Nephron (organoid): ENCODE results near the gene ATAD5.
"Not testable (repeated sequence)": the region's sequence is repeated elsewhere in the genome, so short reads cannot be mapped to it uniquely, and the experiment has no call there.

ENCODE experiments used
- H3K27ac Mint-ChIP-seq, 3 experiments: 2 replicates each; pipeline ENCODE4 v1.8.0; 2020; ENCODE audit warnings: mixed read lengths in 3 of 3, mild to moderate bottlenecking in 2 of 3, moderate library complexity in 1 of 3
- H3K27me3 Mint-ChIP-seq: 2 replicates; pipeline ENCODE4 v1.8.0; 2021; ENCODE audit warnings: low read depth, mild to moderate bottlenecking, moderate library complexity, mixed read lengths
- H3K36me3 Mint-ChIP-seq: 2 replicates; pipeline ENCODE4 v1.8.0; 2020; ENCODE audit warnings: low read depth, mixed read lengths
- H3K4me1 Mint-ChIP-seq: 2 replicates; pipeline ENCODE4 v1.8.0; 2020; ENCODE audit warnings: mixed read lengths
- H3K4me3 Mint-ChIP-seq, 3 experiments: 2 replicates each; pipeline ENCODE4 v1.8.0; 2020; ENCODE audit warnings: mild to moderate bottlenecking in 3 of 3, mixed read lengths in 3 of 3, moderate library complexity in 2 of 3
- H3K9me3 Mint-ChIP-seq: 2 replicates; pipeline ENCODE4 v1.8.0; 2020; ENCODE audit warnings: mixed read lengths
- TF ChIP-seq, protein P1 (sequence below), 3 experiments: fragments of 200-600 bp; sonication (generic); IDR thresholded peaks; one replicate each; pipeline ENCODE4 v1.5.0; 2021; ENCODE audit warnings: antibody characterized with exemption in 3 of 3; ENCODE audit not compliant: unreplicated experiment in 3 of 3

ATAD5 gene

DNA sequence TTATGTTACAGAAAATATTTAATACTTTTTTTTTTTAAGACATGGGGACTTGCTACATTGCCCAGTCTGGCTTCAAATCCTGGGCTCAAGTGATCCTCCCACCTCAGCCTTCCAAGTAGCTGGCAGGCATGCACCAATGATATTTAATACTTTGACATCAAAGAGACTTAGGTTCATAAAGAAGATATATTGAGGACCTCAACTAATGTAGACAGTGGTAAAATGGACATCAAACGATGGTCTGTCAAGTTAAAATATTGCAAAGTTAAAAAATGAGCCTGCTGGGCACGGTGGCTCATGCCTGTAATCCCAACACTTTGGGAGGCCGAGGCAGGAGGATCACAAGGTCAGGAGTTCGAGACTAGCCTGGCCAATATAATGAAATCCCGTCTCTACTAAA is 65.5 kb downstream of the ATAD5 start:
- Mint-ChIP-seq H3K4me1 (no peaks in the 10 kb centered on the region), H3K36me3 (peaks cover 29% of the 10 kb centered on the region), H3K27ac (no peak overlapping the region), H3K9me3 (no peaks in the 10 kb centered on the region), H3K27me3 (no peaks in the 10 kb centered on the region), H3K4me3 (no peak overlapping the region)
- TF ChIP-seq, protein P1, sequence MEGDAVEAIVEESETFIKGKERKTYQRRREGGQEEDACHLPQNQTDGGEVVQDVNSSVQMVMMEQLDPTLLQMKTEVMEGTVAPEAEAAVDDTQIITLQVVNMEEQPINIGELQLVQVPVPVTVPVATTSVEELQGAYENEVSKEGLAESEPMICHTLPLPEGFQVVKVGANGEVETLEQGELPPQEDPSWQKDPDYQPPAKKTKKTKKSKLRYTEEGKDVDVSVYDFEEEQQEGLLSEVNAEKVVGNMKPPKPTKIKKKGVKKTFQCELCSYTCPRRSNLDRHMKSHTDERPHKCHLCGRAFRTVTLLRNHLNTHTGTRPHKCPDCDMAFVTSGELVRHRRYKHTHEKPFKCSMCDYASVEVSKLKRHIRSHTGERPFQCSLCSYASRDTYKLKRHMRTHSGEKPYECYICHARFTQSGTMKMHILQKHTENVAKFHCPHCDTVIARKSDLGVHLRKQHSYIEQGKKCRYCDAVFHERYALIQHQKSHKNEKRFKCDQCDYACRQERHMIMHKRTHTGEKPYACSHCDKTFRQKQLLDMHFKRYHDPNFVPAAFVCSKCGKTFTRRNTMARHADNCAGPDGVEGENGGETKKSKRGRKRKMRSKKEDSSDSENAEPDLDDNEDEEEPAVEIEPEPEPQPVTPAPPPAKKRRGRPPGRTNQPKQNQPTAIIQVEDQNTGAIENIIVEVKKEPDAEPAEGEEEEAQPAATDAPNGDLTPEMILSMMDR (IDR thresholded peaks at IDR 0.05; ENCODE audit: unreplicated experiment in 3 of 3), result no peak

DNA sequence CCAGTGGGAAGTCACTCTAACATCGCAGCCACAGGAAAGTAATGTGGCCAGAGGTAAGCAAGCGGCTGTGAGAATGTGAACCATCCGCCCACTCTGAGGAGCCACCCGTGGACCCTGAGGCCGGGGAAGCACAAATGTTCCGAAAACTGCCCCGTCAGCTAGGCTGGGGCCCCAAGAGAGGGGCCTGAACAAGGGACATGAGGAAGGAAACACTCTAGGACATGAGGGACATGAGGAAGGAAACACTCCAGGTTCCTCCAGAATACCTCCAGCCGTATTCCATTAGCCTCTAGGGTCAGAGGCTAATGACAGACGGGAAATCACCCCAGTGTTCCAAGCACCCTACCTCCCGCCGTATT is 74.0 kb downstream of the ATAD5 start:
- Mint-ChIP-seq H3K9me3 (no peaks in the 10 kb centered on the region), H3K36me3 (peaks cover 14% of the 10 kb centered on the region), H3K27me3 (no peaks in the 10 kb centered on the region), H3K27ac (peak overlapping the region; percentile 88 to 93 (median 90)), H3K4me1 (peaks cover 8% of the 10 kb centered on the region), H3K4me3 (peak overlapping the region; percentile 95 to 96 (median 96))
- TF ChIP-seq, protein P1 (IDR thresholded peaks at IDR 0.05; ENCODE audit: unreplicated experiment in 3 of 3), result no peak

DNA sequence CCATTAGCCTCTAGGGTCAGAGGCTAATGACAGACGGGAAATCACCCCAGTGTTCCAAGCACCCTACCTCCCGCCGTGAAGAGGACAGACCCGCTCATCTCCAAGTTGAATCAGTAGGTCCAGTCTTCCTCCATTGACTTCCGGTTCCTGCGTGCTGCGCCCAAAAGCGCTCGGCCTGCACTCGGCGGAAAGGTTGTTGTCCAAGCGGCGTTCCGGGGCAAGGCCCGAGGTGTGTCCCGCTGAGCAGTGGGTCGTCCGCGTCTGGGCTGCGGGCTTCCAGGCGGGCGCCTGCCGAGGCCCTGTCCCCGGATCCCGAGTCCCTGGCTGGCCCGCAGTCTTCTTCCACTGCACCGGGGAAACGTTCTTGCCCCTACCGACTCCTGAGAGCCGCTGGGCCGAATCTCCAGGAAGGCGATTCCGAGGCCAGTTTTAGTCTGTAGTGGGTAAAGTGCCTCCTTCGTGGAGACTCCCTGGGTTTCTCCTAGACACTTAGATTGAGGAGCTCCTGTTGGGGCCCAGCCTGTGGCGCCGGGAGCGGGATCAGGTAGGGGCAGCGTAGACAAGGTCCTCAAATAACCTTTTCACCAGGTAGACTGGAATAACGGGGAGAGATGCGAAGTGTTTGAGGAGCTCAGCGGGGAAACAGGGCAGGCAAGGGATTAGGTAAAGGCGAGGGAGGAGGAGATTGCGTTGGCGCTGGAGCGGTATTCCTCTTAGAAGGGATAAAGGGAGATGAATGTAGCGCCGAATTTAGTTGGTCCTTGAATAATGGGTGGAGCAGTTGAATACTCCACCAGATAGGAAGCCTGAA is 74.5 kb downstream of the ATAD5 start, which contains the start of gene TEFM:
TEFM (minus strand) TSS at position 138 of the 811 bp plus-strand sequence; CDS start at position 98, 40 bp downstream.
- peaks cover 8% of the 10 kb centered on the region for H3K4me1 Mint-ChIP-seq
- peaks cover 11% of the 10 kb centered on the region for H3K36me3 Mint-ChIP-seq
- H3K9me3 Mint-ChIP-seq, result no peaks in the 10 kb centered on the region
- H3K27me3 Mint-ChIP-seq, result no peaks in the 10 kb centered on the region
- peak within 1 kb of the TSS; percentile 95 to 96 (median 96) for H3K4me3 Mint-ChIP-seq
- TF ChIP-seq, protein P1 (IDR thresholded peaks at IDR 0.05; ENCODE audit: unreplicated experiment in 3 of 3), result no peak
- peak within 1 kb of the TSS; percentile 88 to 93 (median 90) for H3K27ac Mint-ChIP-seq

DNA sequence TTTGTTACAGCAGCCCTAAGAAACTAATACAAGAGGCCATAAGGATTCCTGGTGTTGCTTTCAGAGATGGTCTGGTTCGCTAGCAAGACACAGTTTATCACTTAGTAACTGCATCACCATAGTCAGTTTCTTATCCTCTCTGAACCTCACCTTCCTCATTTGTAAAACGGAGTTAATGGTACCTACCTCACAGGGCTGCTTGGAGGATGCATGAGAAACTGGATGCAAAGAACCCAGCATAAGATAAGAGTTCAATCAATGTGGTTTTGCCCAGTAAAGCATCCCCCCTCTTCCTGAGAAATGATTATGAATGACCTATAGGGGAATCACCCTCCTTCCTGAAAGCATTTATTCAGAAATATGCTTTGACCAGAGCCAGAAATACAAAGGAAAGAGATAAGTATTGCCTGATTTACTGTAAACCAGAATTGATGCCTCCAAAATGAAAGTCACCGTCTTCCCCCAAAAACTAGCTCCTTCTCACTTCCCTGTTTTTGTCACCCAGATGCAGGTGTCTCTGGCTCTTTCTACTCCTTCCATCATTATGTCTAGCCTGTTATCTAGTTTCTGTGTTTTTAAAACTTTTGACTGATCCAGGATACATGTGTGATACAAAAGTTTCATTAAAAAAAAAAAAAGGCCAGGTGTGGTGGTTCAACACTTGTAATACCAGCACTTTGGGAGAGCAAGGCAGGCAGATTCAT is 77.1 kb downstream of the ATAD5 start:
- Mint-ChIP-seq H3K27ac (no peak overlapping the region), H3K4me1 (peaks cover 8% of the 10 kb centered on the region), H3K27me3 (no peaks in the 10 kb centered on the region), H3K4me3 (peak overlapping the region; percentile 60 to 69 (median 63)), H3K9me3 (no peaks in the 10 kb centered on the region), H3K36me3 (peaks cover under 1% of the 10 kb centered on the region)
- TF ChIP-seq, protein P1 (IDR thresholded peaks at IDR 0.05; ENCODE audit: unreplicated experiment in 3 of 3), result no peak

DNA sequence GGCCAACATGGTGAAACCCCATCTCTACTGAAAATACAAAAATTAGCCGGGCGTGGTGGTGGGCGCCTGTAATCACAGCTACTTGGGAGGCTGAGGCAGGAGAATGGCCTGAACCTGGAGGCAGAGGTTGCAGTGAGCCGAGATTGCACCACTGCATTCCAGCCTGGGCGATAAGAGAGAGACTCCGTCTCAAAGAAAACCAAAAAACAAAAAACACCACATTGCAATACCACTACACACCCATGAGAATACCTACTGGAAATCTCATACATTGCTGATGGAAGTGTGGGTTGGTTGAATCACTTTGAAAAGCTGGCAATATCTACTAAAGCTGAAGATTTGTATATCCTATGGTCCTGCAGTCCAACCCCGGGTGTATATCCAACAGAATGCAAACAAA is 78.4 kb downstream of the ATAD5 start:
- not testable (repeated sequence) for H3K27me3 Mint-ChIP-seq, H3K4me1 Mint-ChIP-seq, H3K4me3 Mint-ChIP-seq, H3K9me3 Mint-ChIP-seq, H3K27ac Mint-ChIP-seq, H3K36me3 Mint-ChIP-seq

DNA sequence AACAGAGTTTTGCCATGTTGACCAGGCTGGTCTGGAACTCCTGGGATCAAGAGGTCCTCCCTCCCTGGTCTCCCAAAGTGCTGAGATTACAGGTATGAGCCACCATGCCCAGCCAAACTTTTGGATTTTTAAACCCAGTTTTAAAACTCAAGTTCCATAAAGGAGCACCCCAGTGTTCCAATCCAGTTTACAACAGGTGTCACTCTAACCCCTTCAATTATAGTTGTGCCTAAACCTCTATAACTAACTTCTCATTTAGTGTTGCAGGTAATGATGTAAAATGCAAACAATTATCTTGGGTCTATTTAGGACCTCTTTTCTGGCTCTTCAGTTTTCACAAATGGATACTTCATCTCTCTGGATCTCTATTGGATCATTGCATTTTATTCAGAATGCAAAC is 82.2 kb downstream of the ATAD5 start:
- Mint-ChIP-seq H3K4me1 (no peaks in the 10 kb centered on the region), H3K27ac (no peak overlapping the region), H3K36me3 (no peaks in the 10 kb centered on the region), H3K9me3 (no peaks in the 10 kb centered on the region), H3K4me3 (no peak overlapping the region), H3K27me3 (peaks cover 17% of the 10 kb centered on the region)
- TF ChIP-seq, protein P1 (IDR thresholded peaks at IDR 0.05; ENCODE audit: unreplicated experiment in 3 of 3), result no peak
